ENCODE data around the gene CRTC3.

- no peak for TF ChIP-seq POLR2A (IDR thresholded peaks at IDR 0.05; ENCODE audit: insufficient read depth in 1 of 2, low read depth in 2 of 2, low read length in 2 of 2)
- no peak for TF ChIP-seq RNF219 (CRISPR knock-in tag; IDR thresholded peaks at IDR 0.05)
- TF ChIP-seq MXI1 (IDR thresholded peaks at IDR 0.05; ENCODE audit: borderline replicate concordance, low read depth, low read length), result no peak
- no peak for TF ChIP-seq ATF2 (CRISPR knock-in tag; IDR thresholded peaks at IDR 0.05)
- no peak for TF ChIP-seq RORA (CRISPR knock-in tag; IDR thresholded peaks at IDR 0.05)
- no peak for TF ChIP-seq POLR2AphosphoS5 (IDR thresholded peaks at IDR 0.05; ENCODE audit: low read depth, low read length)
- TF ChIP-seq JUNB (CRISPR knock-in tag; IDR thresholded peaks at IDR 0.05; ENCODE audit: borderline replicate concordance), result no peak
- TF ChIP-seq REST (IDR thresholded peaks at IDR 0.05; ENCODE audit: borderline replicate concordance in 1 of 2, low read depth in 1 of 2, low read length in 2 of 2), result no peak
These were observed 69.0 kb downstream of the CRTC3 start for GRCh38 chr15:90598679-90599078.
